ENCODE data around the gene HAAO.

Gene HAAO

GRCh38 chr2:42758751-42759150, 33.6 kb downstream of the HAAO start:
- Histone ChIP-seq H3K4me1 (ENCODE audit: control insufficient read depth, insufficient read depth, low read length) (no peaks in the 10 kb centered on the region; the same call in 1 of the 2 replicates), H3K36me3 (ENCODE audit: control insufficient read depth, insufficient read depth, low read length) (peaks cover 6% of the 10 kb centered on the region; the same call in 1 of the 2 replicates), H3K4me3 (ENCODE audit: low read length) (no peak overlapping the region), H3K27ac (ENCODE audit: low read length) (no peak overlapping the region), H3K9me3 (ENCODE audit: control insufficient read depth, insufficient read depth, low read length) (no peaks in the 10 kb centered on the region), H3K27me3 (ENCODE audit: control insufficient read depth, insufficient read depth, low read length) (no peaks in the 10 kb centered on the region)
- no CpG with 5 or more reads among the region's 1 CpG for WGBS (ENCODE audit: insufficient coverage, insufficient read length)
- DNase-seq (ENCODE audit: low read depth, low spot score): no peak

- DNase-seq (ENCODE audit: low read depth, low spot score): no peak
- H3K27ac ChIP-seq (ENCODE audit: low read length): no peak overlapping the region
- H3K4me1 ChIP-seq (ENCODE audit: control insufficient read depth, insufficient read depth, low read length): no peaks in the 10 kb centered on the region; the same call in 1 of the 2 replicates
- no CpG with 5 or more reads among the region's 4 CpGs for WGBS (ENCODE audit: insufficient coverage, insufficient read length)
- H3K27me3 ChIP-seq (ENCODE audit: control insufficient read depth, insufficient read depth, low read length): no peaks in the 10 kb centered on the region
- no peaks in the 10 kb centered on the region for H3K9me3 ChIP-seq (ENCODE audit: control insufficient read depth, insufficient read depth, low read length)
- H3K36me3 ChIP-seq (ENCODE audit: control insufficient read depth, insufficient read depth, low read length): peaks cover 2% of the 10 kb centered on the region; the same call in 1 of the 2 replicates
- H3K4me3 ChIP-seq (ENCODE audit: low read length): no peak overlapping the region
These were observed 34.2 kb downstream of the HAAO start for GRCh38 chr2:42757981-42758740.

DNA sequence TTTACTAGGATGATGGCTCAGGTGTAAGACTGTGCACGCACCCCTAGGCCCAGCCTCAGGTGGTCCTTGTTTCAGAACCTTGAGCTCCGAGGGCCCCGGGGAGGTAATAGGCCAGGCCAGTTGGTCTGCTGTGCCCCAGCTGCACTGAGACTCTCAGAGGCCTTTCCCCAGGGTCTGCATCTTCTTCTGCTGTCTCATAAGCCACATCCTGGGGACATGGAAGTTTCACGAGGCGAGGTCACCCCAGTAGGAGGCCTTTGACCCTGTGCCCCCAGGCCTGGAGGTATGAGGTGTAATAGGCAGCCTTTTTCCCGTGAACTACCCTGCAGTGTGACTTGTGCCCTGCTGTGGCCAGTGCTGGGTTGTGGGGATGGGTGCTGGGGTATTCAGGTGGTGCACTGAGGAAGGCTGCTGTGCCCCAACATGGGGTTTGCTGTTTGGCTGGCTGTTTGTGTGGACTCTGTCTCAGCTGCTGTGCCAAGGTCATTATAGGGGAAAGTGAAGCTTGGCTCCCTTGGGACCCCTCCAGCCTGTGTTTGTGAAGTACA, 35.3 kb downstream of the HAAO start:
- Histone ChIP-seq H3K4me3 (ENCODE audit: low read length) (no peak overlapping the region), H3K4me1 (ENCODE audit: control insufficient read depth, insufficient read depth, low read length) (no peaks in the 10 kb centered on the region), H3K36me3 (ENCODE audit: control insufficient read depth, insufficient read depth, low read length) (no peaks in the 10 kb centered on the region), H3K9me3 (ENCODE audit: control insufficient read depth, insufficient read depth, low read length) (no peaks in the 10 kb centered on the region), H3K27ac (ENCODE audit: low read length) (no peak overlapping the region), H3K27me3 (ENCODE audit: control insufficient read depth, insufficient read depth, low read length) (no peaks in the 10 kb centered on the region)
- no peak for DNase-seq (ENCODE audit: low read depth, low spot score)
- no CpG with 5 or more reads among the region's 6 CpGs for WGBS (ENCODE audit: insufficient coverage, insufficient read length)

DNA sequence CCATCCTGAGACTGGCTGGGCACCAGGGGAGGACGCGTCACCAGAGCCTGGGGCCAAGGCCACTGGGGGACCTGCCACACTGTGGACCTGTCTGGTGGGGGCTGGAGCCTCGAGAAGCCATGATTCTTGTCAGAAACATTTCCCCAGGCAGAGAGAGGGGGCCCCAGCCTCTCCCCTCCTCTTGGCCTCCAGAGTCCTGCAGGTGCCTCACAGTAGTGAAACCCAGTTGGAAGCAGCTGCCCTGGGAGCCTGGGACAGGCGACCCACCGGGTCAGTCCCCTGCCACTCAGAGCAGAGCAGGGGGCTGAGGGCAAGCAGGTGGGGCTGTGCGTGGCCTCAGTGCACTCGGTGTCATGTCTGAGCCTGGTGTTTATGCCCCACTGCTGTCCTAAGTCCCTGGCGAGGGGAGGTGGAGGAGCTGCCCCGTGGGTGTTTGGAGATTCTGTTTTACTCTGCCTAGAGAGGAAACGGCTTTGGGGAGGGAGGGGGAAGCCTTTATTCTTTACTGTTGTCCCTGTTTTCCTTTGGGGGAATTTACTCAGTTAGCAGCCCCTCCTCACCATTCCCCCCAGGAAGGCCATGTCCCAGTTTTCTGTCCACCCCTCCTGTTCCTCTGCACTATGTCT, 36.1 kb downstream of the HAAO start:
- no CpG with 5 or more reads among the region's 10 CpGs for WGBS (ENCODE audit: insufficient coverage, insufficient read length)
- H3K36me3 ChIP-seq (ENCODE audit: control insufficient read depth, insufficient read depth, low read length): no peaks in the 10 kb centered on the region
- no peaks in the 10 kb centered on the region for H3K9me3 ChIP-seq (ENCODE audit: control insufficient read depth, insufficient read depth, low read length)
- no peak overlapping the region for H3K27ac ChIP-seq (ENCODE audit: low read length)
- DNase-seq (ENCODE audit: low read depth, low spot score): no peak
- H3K27me3 ChIP-seq (ENCODE audit: control insufficient read depth, insufficient read depth, low read length): no peaks in the 10 kb centered on the region
- H3K4me1 ChIP-seq (ENCODE audit: control insufficient read depth, insufficient read depth, low read length): no peaks in the 10 kb centered on the region
- H3K4me3 ChIP-seq (ENCODE audit: low read length): no peak overlapping the region

DNA sequence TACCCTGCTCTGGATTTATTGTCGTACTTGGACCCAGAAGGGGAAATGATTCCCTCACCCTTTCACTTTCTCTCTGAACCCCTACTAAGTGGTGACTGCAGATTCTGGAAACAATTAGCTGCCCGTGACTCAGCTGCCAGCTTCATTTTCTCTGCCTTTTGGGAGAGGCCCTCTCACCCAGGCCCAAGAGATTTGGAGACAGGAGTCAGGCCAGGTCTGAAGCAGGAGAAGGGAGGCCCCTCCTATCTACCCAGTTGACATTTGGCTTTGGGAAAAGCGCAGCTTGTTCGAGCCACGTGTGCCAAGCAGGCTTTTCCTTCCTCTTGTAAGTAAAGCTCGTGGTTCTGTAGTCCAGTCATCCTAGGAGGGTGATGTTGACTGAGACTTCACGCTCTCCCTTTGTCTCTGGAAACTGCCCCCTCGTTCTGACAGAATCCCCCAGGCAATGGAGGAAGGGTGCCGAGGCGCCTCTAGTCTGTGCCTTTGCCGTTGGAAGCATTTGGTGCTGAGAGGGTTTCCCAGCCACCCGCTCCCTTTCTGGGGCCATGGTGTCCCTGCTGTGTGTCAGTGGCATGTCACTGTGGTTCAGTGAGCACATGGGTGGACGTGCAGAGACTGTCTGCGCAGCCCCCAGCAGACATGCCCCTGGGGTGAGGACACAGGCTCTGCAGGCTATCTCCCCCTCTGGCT, 37.0 kb downstream of the HAAO start:
- no peak for DNase-seq (ENCODE audit: low read depth, low spot score)
- Histone ChIP-seq H3K27ac (ENCODE audit: low read length) (no peak overlapping the region), H3K36me3 (ENCODE audit: control insufficient read depth, insufficient read depth, low read length) (no peaks in the 10 kb centered on the region), H3K4me3 (ENCODE audit: low read length) (no peak overlapping the region), H3K9me3 (ENCODE audit: control insufficient read depth, insufficient read depth, low read length) (no peaks in the 10 kb centered on the region), H3K27me3 (ENCODE audit: control insufficient read depth, insufficient read depth, low read length) (no peaks in the 10 kb centered on the region), H3K4me1 (ENCODE audit: control insufficient read depth, insufficient read depth, low read length) (no peaks in the 10 kb centered on the region)
- WGBS (ENCODE audit: insufficient coverage, insufficient read length): no CpG with 5 or more reads among the region's 14 CpGs

- DNase-seq (ENCODE audit: low read depth, low spot score): no peak
- no peak overlapping the region for H3K4me3 ChIP-seq (ENCODE audit: low read length)
- no peaks in the 10 kb centered on the region for H3K27me3 ChIP-seq (ENCODE audit: control insufficient read depth, insufficient read depth, low read length)
- WGBS (ENCODE audit: insufficient coverage, insufficient read length): no CpG with 5 or more reads among the region's 8 CpGs
- H3K9me3 ChIP-seq (ENCODE audit: control insufficient read depth, insufficient read depth, low read length): no peaks in the 10 kb centered on the region
- no peak overlapping the region for H3K27ac ChIP-seq (ENCODE audit: low read length)
- no peaks in the 10 kb centered on the region for H3K36me3 ChIP-seq (ENCODE audit: control insufficient read depth, insufficient read depth, low read length)
- no peaks in the 10 kb centered on the region for H3K4me1 ChIP-seq (ENCODE audit: control insufficient read depth, insufficient read depth, low read length)
These were observed 37.6 kb downstream of the HAAO start for GRCh38 chr2:42754776-42755140.

DNA sequence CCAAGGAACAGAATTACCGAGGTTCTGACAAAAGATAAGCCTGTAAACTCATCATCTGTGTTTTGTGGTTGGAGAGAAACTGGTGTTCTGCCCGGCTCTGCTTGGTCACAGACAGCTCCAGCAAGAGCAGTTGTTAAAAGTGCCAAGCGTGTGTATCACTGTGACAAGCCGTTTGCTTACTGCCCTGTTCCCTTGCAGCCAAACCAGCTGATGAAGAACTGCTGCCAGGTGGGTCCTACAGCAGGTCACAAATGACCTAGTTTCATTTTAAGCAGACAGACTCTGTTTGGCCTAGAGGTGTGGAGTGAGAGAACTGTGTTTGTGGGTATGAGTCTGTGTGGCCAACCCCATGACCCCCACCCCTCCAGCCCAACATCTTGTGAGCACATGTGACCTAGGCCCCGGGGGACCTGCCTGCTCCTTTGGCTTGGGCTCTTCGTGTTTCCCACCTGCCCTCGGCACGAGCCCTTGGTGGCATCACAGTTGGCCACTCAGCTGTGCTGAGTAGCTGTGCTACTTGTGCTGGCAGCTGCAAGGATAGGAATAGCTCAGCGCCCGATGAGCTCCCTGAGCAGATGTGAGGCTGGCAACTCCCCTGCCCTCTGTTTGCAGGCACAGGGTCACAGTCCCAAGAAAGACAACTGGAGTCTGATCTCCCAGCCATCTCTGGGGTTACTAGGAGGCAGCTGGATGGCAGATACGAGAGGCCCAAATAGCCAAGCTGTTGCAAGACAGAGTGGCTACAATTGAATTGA, 38.2 kb downstream of the HAAO start:
- Histone ChIP-seq H3K4me3 (ENCODE audit: low read length) (no peak overlapping the region), H3K4me1 (ENCODE audit: control insufficient read depth, insufficient read depth, low read length) (no peaks in the 10 kb centered on the region), H3K36me3 (ENCODE audit: control insufficient read depth, insufficient read depth, low read length) (no peaks in the 10 kb centered on the region), H3K9me3 (ENCODE audit: control insufficient read depth, insufficient read depth, low read length) (no peaks in the 10 kb centered on the region), H3K27ac (ENCODE audit: low read length) (no peak overlapping the region), H3K27me3 (ENCODE audit: control insufficient read depth, insufficient read depth, low read length) (no peaks in the 10 kb centered on the region)
- WGBS (ENCODE audit: insufficient coverage, insufficient read length): no CpG with 5 or more reads among the region's 11 CpGs
- DNase-seq (ENCODE audit: low read depth, low spot score): no peak

DNA sequence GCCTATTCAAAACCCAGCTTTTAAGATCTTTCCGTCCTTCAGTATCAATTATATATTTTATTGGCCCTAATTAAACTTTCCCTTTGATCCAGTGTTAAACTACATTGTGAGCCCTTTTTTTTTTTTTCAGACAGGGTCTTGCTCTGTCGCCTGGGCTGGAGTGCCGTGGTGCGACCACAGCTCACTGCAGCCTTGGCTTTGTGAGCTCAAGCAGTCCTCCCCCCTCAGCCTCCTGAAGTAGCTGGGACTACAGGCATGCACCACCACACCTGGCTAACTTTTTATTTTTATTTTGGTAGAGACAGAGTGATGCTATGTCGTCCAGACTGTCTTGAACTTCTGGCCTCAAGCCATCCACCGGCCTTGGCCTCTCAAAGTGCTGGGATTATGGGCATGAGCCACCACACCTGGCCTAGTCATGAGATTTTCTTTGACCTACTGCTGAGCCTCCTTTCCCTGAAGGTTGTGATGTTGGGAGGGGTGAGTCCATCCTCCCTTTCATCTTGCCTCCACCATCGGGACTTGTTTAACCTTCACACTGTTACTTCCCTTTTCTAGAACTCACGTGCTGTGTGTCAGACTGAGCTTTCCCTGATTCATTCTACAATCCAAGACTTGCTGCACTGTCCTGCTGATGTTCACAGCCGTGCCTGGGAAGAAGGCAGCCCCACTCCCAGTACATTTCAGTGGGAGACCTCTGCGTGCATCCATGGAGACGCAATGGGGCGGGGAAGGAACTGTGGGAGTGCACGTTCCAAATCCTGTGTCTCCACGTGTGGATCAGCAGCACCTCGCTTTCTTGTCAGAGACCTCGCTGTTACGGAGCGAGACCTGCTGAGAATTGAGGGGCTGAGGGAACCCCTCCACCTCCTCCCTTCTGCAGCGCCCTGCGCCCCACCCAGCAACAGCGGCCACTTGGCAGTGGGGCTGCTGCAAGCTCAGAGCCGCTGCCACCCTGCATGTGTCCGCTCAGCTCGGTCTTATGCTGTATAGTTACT, 39.3 kb downstream of the HAAO start:
- no peaks in the 10 kb centered on the region for H3K36me3 ChIP-seq (ENCODE audit: control insufficient read depth, insufficient read depth, low read length)
- no peaks in the 10 kb centered on the region for H3K27me3 ChIP-seq (ENCODE audit: control insufficient read depth, insufficient read depth, low read length)
- H3K4me3 ChIP-seq (ENCODE audit: low read length): no peak overlapping the region
- H3K4me1 ChIP-seq (ENCODE audit: control insufficient read depth, insufficient read depth, low read length): no peaks in the 10 kb centered on the region
- H3K27ac ChIP-seq (ENCODE audit: low read length): no peak overlapping the region
- H3K9me3 ChIP-seq (ENCODE audit: control insufficient read depth, insufficient read depth, low read length): no peaks in the 10 kb centered on the region
- no CpG with 5 or more reads among the region's 24 CpGs for WGBS (ENCODE audit: insufficient coverage, insufficient read length)
- DNase-seq (ENCODE audit: low read depth, low spot score): no peak

DNA sequence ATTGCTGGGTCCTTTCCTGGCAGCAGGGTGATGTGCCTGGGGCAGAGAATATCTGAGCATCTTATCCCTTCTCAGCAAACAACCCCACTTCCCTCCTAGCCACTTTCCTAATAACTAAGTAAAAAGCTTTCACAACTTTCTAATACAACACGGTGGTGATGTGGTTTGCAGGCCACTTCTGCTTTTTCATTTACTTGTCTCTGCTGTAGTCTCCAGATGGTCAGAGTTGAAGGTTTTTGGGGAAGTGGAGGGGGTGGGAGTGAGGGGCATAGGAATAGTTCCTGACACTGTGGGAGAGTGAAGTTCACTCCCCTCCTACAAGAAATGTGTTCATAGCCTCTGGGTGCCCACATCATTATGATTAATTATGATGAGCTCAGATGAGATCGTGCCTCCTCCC, 40.1 kb downstream of the HAAO start:
- Histone ChIP-seq H3K9me3 (ENCODE audit: control insufficient read depth, insufficient read depth, low read length) (no peaks in the 10 kb centered on the region), H3K27ac (ENCODE audit: low read length) (no peak overlapping the region), H3K36me3 (ENCODE audit: control insufficient read depth, insufficient read depth, low read length) (no peaks in the 10 kb centered on the region), H3K4me3 (ENCODE audit: low read length) (no peak overlapping the region), H3K27me3 (ENCODE audit: control insufficient read depth, insufficient read depth, low read length) (no peaks in the 10 kb centered on the region), H3K4me1 (ENCODE audit: control insufficient read depth, insufficient read depth, low read length) (no peaks in the 10 kb centered on the region)
- DNase-seq (ENCODE audit: low read depth, low spot score): no peak
- no CpG with 5 or more reads among the region's 2 CpGs for WGBS (ENCODE audit: insufficient coverage, insufficient read length)
